ENCODE measurements around the gene MRPL52. TPM values are rescaled to one million over a fixed set of nuclear protein-coding genes. Genes with fewer than 3 reads are reported as not detected.
A peak's percentile ranks its signal among the peaks of the same experiment; 100 is the strongest.

Gene MRPL52
- total and polyA plus RNA-seq, 10 of the 15 experiments (the other 5 are each of a cell fraction or from before 2014, with no cell fraction given), result 51.7 to 541 (median 142) TPM

- TF ChIP-seq SMAD1 (IDR thresholded peaks at IDR 0.05; ENCODE audit: low read depth, partially characterized antibody) (no peak), BCL3 (IDR thresholded peaks at IDR 0.05; ENCODE audit: borderline replicate concordance, insufficient read depth, low read depth, low read length, poor library complexity, severe bottlenecking) (peak; percentile 82)
Measured at GRCh38 chr14:22791301-22791700, 38.4 kb upstream of the MRPL52 start (continued).

GRCh38 chr14:22792158-22792557, 37.5 kb upstream of the MRPL52 start:
- RAD21 ChIA-PET (ENCODE audit: unreplicated experiment), result interaction anchor here (0.9 to 9.8 kb wide), 3 partner anchors 17 to 32 kb away, joined by 3 to 219 read pairs (median 41); partner anchors contain the start of gene SLC7A7
- ATAC-seq (no peak), FAIRE-seq (no peak), DNase-seq (ENCODE audit: low read depth, low spot score) (no peak)
- H3K4me1 ChIP-seq (ENCODE audit: control insufficient read depth, insufficient read depth, low read length), result peaks cover 54% of the 10 kb centered on the region
- SMC1A ChIA-PET (ENCODE audit: uncharacterized antibody, unreplicated experiment), result interaction anchor here (1.0 to 20.3 kb wide), 6 partner anchors 9 to 132 kb away, joined by 3 to 395 read pairs (median 4); partner anchors contain the start of genes OXA1L and SLC7A7
- POLR2A ChIA-PET, result interaction anchor here (0.5 to 11.3 kb wide), 4 partner anchors 16 to 1721 kb away, joined by 5 to 245 read pairs (median 6); partner anchors contain the start of gene SLC7A7
- no peak for TF ChIP-seq CREM (IDR thresholded peaks at IDR 0.05; ENCODE audit: low read depth)
- no peak for TF ChIP-seq SPI1 (IDR thresholded peaks at IDR 0.05; ENCODE audit: borderline replicate concordance, insufficient read depth, low read depth, low read length)
- no peak for TF ChIP-seq RFX5 (IDR thresholded peaks at IDR 0.05; ENCODE audit: low read depth, low read length)
- no peak for TF ChIP-seq ASH2L (IDR thresholded peaks at IDR 0.05; ENCODE audit: borderline replicate concordance, low read depth)
- no peak for TF ChIP-seq TCF12 (IDR thresholded peaks at IDR 0.05; ENCODE audit: low read depth, low read length)
- no peak for TF ChIP-seq STAT3 (IDR thresholded peaks at IDR 0.05; ENCODE audit: low read depth, low read length)
- no peak for TF ChIP-seq NR2C1 (IDR thresholded peaks at IDR 0.05)
- no peak for TF ChIP-seq HCFC1 (IDR thresholded peaks at IDR 0.05; ENCODE audit: low read length)
- no peak for TF ChIP-seq IKZF1 (conservative IDR thresholded peaks at IDR 0.05)
- no peak for TF ChIP-seq SMC3 (IDR thresholded peaks at IDR 0.05; ENCODE audit: borderline replicate concordance, low read length)
- no peak for TF ChIP-seq NR2C2 (IDR thresholded peaks at IDR 0.05; ENCODE audit: borderline replicate concordance, control insufficient read depth, insufficient read length, low read depth)
- no peak for TF ChIP-seq EZH2 (IDR thresholded peaks at IDR 0.05; ENCODE audit: borderline replicate concordance, control insufficient read depth, low read depth, low read length)
- TF ChIP-seq PAX5 (IDR thresholded peaks at IDR 0.05; ENCODE audit: borderline replicate concordance, low read depth, low read length), result no peak
- no peak for TF ChIP-seq LARP7 (IDR thresholded peaks at IDR 0.05)
- no peak for TF ChIP-seq MYC (IDR thresholded peaks at IDR 0.05; ENCODE audit: insufficient read depth, insufficient read length, insufficient replicate concordance, low read length, severe bottlenecking)
- no peak for TF ChIP-seq HSF1 (IDR thresholded peaks at IDR 0.05; ENCODE audit: low read depth, low read length)
- TF ChIP-seq, protein P1, sequence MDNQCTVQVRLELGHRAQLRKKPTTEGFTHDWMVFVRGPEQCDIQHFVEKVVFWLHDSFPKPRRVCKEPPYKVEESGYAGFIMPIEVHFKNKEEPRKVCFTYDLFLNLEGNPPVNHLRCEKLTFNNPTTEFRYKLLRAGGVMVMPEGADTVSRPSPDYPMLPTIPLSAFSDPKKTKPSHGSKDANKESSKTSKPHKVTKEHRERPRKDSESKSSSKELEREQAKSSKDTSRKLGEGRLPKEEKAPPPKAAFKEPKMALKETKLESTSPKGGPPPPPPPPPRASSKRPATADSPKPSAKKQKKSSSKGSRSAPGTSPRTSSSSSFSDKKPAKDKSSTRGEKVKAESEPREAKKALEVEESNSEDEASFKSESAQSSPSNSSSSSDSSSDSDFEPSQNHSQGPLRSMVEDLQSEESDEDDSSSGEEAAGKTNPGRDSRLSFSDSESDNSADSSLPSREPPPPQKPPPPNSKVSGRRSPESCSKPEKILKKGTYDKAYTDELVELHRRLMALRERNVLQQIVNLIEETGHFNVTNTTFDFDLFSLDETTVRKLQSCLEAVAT (IDR thresholded peaks at IDR 0.05), result no peak
- 98% methylated on average over 2 of the region's 2 CpGs for WGBS (ENCODE audit: insufficient coverage, insufficient replicate concordance, low lambda C conversion rate, missing lambda C conversion rate)
- CTCF ChIA-PET, result interaction anchor here (1.0 to 4.2 kb wide), 6 partner anchors 10 to 61 kb away, joined by 3 to 34 read pairs (median 18); partner anchors contain the start of gene SLC7A7
- H3K9ac ChIP-seq (ENCODE audit: control insufficient read depth, insufficient read depth, low read length), result no peak overlapping the region
- H3K36me3 ChIP-seq (ENCODE audit: control insufficient read depth in 2 of 2, insufficient read depth in 2 of 2, low read length in 1 of 2), result no peaks in the 10 kb centered on the region; a peak in 2 of 4 replicates
- BruUV-seq (replicated peaks), result no TSS peak
- H4K20me1 ChIP-seq (ENCODE audit: control insufficient read depth, insufficient read depth), result no peaks in the 10 kb centered on the region
- in situ Hi-C loops (cut with MboI) (no loop called here), intact Hi-C loops (cut with micrococcal nuclease; ENCODE audit: unreplicated experiment) (loop anchor here (10.0 kb wide), 1 partner anchor 307 kb away; no protein-coding TSS in a partner anchor)
- no peak overlapping the region for H3K4me3 ChIP-seq
- no peaks in the 10 kb centered on the region for H3K27me3 ChIP-seq (replicated peaks in 1 of 2; ENCODE audit: control insufficient read depth in 2 of 2, insufficient read depth in 2 of 2, low read length in 1 of 2)
- H3K9me3 ChIP-seq (replicated peaks; ENCODE audit: control insufficient read depth, insufficient read depth, low read length), result no peaks in the 10 kb centered on the region; the same call in 2 of the 3 replicates
- no peak overlapping the region for H3K4me2 ChIP-seq (ENCODE audit: control insufficient read depth, insufficient read depth)
- peaks cover 24% of the 10 kb centered on the region for H3K79me2 ChIP-seq (ENCODE audit: control insufficient read depth, insufficient read depth, low read length)
- no peak overlapping the region for H2AFZ ChIP-seq (ENCODE audit: control insufficient read depth, low read depth, low read length)
- no peak overlapping the region for H3K27ac ChIP-seq (ENCODE audit: control insufficient read depth, insufficient read depth)
